Measurements from ENCODE around the gene MAPK8IP3. TPM values are rescaled to one million over a fixed set of nuclear protein-coding genes. Genes with fewer than 3 reads are reported as not detected.
"Not testable (repeated sequence)": the region's sequence is repeated elsewhere in the genome, so short reads cannot be mapped to it uniquely, and the experiment has no call there.

MAPK8IP3 gene
- total RNA-seq, 1 donor from 2014 or later, result 55.6 TPM

DNA sequence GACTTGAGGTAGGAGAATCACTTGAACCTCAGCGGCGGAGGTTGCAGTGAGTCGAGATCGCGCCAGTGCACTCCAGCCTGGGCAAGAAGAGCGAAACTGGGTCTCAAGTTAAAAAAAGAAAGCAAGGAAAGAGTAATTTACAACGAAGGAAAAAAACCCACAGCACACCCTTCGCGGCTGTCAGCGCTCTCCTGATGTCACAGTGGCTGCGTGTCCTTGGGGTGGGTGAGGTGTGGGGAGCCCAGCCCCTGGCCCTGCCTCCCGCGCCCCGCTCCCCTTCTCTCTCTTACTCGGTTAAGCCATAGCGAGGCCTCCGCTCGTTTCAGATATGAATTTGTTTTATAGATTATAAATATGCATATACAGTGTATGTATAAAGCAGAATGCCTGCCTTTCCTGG is 28.7 kb upstream of the MAPK8IP3 start:
- DNase-seq (ENCODE audit: low spot score), result no peak

GRCh38 chr16:1677942-1678499 is 28.0 kb upstream of the MAPK8IP3 start, which contains the start of gene JPT2:
Gene JPT2, plus strand, starts transcription at chr16:1678279. Its CDS starts 34 bp downstream, at chr16:1678313.
- peak; percentile 98 for DNase-seq (ENCODE audit: low spot score)

GRCh38 chr16:1678500-1679098 is 27.4 kb upstream of the MAPK8IP3 start:
- DNase-seq (ENCODE audit: low spot score), result no peak

- DNase-seq (ENCODE audit: low spot score), result no peak
Observed at GRCh38 chr16:1680361-1680760, 25.6 kb upstream of the MAPK8IP3 start.

DNA sequence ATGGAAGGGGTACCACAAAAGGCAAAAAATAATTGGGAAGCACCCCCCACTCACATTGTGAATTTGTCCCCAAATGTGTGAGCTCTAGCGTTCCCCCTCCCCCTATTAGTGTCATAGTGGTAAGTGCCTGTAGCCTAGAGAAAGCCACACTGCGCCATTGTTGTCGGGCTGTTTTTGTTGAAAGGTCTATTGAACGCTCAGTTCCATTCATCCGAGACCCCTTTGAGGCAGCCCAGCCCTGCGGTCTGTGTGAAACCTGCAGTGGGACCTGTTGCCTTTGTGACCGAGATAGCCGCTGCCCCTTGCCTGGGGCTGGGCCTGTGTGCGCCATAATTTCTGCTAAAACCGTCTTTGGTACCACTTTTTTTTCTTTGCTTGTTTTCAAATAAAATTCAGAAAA is 25.0 kb upstream of the MAPK8IP3 start:
- no peak for DNase-seq (ENCODE audit: low spot score)

- DNase-seq (ENCODE audit: low spot score), result no peak
Observed at GRCh38 chr16:1687427-1688316, 18.3 kb upstream of the MAPK8IP3 start.

DNA sequence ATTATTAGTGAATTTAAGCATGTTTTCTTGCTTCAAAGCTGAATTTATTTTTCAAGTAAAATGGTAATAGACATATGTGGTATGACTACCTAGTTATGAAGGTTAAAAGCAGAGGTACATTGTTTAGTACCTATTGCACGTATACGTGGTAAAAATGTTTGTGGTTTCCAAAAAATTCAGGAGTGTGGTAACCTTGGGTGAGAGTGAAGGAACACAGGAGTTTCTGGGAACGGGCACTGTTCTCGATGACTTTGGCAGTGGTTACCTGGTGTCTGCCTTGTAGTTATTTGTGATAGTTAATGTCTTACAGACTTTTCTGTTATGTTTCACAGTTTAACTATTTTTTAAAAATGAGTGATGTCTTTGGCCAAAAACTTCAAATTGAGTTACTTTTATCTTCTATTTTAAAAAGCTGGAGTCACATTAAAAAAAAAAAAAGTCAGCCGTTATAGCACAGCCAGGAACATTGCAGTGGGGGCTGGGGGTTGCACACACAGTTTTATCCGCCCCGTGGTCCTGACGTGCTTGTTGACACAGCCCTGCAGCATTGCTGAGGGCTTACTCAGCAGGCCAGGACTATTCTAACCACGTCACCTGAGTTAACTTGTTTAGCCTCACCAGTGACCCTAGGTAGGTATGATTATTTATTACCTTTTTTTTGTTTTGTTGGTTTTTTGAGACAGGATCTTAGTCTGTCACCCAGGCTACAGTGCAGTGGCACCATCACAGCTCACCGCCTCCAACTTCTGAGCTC is 17.0 kb upstream of the MAPK8IP3 start:
- no peak for DNase-seq (ENCODE audit: low spot score)

GRCh38 chr16:1689853-1690252 is 16.1 kb upstream of the MAPK8IP3 start:
- no peak for DNase-seq (ENCODE audit: low spot score)

DNA sequence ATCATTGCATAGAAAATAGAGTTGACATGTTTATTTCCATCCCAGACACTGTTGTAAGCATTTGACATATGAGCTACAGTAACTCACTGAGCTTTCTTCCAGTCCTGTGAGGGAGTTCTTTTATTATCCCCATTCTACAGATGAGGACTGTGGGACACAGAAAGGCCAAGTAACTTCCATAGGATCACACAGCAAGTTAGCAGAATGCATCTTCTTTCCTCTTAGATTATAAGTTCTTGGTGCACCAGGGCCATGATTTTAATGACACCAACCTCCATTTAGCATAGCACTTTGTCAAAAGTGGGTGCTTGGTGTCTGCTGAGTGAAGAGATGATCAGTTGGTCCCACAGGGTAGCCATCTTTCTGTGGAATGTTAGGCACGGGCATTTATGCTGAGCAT is 15.2 kb upstream of the MAPK8IP3 start:
- DNase-seq (ENCODE audit: low spot score), result no peak

GRCh38 chr16:1691276-1691675 is 14.7 kb upstream of the MAPK8IP3 start:
- no peak for DNase-seq (ENCODE audit: low spot score)

DNA sequence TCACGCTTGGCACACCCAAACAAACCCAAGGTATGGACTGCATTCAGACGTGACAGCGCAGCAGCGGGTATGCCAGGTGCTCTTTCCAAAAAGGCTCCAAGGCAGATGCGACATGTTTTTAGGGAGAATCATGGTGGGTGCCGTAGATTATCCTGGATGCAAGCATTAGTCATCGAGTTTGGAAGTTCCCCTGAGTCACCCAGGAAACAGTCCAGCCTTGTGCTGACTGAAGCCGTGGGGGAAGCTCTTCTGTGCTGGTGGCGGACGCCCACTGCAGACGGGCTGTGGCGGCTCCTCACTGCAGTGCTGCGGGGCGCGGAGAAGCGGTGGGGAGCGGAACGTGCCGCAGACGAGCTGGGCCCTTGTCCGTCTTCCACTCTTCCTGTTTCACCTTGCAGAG is 14.0 kb upstream of the MAPK8IP3 start:
- DNase-seq (ENCODE audit: low spot score), result no peak

- DNase-seq (ENCODE audit: low spot score), result no peak
Observed at GRCh38 chr16:1696863-1697262, 9.1 kb upstream of the MAPK8IP3 start.

DNA sequence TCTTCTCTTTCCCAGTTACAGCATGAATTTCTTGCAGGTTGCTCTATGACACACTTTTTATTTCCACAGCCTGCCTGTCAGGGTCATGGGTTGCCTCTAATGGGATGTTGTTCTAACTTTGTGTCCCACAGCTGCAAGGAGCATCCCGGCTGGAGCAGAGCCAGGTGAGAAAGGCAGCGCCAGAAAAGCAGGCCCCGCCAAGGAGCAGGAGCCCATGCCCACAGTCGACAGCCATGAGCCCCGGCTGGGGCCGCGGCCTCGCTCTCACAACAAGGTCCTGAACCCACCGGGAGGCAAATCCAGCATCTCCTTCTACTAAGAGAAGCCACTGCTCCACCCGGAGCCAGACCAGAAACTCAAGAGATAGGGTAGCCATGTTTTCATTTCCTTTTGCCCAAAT is 7.3 kb upstream of the MAPK8IP3 start:
- DNase-seq (ENCODE audit: low spot score), result no peak

DNA sequence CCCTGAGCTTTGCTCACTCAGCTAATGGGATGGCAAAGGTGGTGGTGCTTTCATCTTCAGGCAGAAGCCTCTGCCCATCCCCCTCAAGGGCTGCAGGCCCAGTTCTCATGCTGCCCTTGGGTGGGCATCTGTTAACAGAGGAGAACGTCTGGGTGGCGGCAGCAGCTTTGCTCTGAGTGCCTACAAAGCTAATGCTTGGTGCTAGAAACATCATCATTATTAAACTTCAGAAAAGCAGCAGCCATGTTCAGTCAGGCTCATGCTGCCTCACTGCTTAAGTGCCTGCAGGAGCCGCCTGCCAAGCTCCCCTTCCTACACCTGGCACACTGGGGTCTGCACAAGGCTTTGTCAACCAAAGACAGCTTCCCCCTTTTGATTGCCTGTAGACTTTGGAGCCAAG is 5.7 kb upstream of the MAPK8IP3 start:
- DNase-seq (ENCODE audit: low spot score), result no peak

GRCh38 chr16:1701216-1701878 is 4.6 kb upstream of the MAPK8IP3 start:
- DNase-seq (ENCODE audit: low spot score), result no peak

GRCh38 chr16:1705324-1705687 is 689 bp upstream of the MAPK8IP3 start:
- DNase-seq (ENCODE audit: low spot score), result not testable (repeated sequence)

GRCh38 chr16:1706386-1707192 is 594 bp downstream of the MAPK8IP3 start:
- no peak for DNase-seq (ENCODE audit: low spot score)

- no peak for DNase-seq (ENCODE audit: low spot score)
Observed at GRCh38 chr16:1707193-1707790, 1.3 kb downstream of the MAPK8IP3 start.

GRCh38 chr16:1708083-1708767 is 2.2 kb downstream of the MAPK8IP3 start:
- DNase-seq (ENCODE audit: low spot score), result no peak

All from mesenteric fat pad (tissue), 1 donor.